SIG-M5 treated with dmso at 0.1 percent for 504 hours (cell line): ENCODE data around the gene PTPRCAP.
"Not testable (repeated sequence)": the region's sequence is repeated elsewhere in the genome, so short reads cannot be mapped to it uniquely, and the experiment has no call there.

ENCODE experiments used
- DNase-seq: peaks from one replicate; lab custom pipeline; 2025; ENCODE audit not compliant: unreplicated experiment; lab: John Stamatoyannopoulos, UW

The PTPRCAP gene

DNA sequence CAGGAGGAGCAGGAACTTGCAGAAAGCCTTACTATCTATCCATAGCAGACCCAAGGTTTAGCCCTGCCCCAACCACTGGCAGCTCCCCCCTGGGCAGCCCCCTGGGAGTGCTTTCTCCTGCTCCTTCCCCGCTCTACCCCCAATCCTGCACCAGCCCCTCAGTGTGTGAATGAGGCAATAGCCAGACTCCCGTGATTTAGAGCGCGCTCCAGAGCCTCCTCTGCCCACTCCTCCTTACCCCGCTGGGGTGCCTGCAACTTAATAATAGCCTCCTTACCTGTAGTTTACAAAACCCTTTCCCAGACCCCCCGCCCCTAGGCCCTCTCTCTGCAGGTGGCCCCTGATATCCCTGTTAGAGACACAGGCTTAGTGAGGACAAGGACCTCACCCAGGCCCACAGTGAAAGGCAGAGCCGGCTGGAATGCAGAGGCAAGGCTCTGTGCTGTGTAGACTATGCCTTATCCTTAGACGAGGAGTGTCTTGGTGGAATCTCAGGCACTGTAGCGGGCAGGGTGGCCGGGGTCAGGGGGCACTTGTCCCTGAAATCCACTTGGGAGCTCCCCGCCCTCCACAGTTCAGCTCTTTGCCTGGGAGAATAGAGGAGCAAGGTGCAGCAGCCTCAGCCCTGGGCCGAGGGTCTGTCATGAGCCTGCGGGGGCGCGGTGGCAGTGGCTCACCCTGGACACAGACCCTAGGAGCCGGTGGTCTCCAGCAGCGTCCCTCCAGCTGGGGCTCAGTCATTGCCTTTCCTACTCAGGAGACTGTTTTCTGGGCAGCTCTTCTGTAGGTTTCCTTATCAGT is 26.3 kb downstream of the PTPRCAP start:
- DNase-seq, result no peak

- no peak for DNase-seq
Measured at GRCh38 chr11:67410369-67410831, 27.1 kb downstream of the PTPRCAP start.

DNA sequence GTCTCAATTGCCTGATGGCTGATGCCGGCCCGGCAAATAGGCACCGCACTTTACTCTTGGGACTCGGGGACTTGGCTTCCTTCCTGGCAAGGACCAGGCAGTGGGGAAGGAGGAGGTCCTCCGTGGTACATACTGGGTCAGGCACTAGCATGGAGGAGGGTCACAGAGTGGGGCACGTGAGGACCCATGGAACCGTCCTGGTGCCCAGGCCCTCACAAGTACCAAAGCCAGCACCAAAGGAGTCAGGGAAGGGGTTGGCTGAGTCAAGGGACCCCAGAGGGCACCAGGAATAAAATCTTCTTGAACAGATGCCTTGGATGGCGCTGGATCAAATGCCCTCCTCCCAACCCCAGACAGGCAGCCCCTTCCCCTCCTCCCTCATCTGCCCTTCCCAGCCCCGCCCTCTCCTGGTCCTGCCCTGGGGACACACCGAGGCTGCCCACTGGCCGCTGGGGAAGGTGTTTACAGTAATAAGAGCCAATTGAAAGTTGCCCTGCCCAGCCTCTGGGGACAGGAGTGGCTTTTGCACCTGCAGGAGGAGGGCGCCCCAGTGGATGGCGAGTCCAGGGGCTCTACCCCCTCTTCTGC is 27.6 kb downstream of the PTPRCAP start:
- DNase-seq, result no peak

- DNase-seq, result no peak
Measured at GRCh38 chr11:67409261-67409666, 28.2 kb downstream of the PTPRCAP start.

GRCh38 chr11:67408437-67409200 is 28.9 kb downstream of the PTPRCAP start:
- no peak for DNase-seq

DNA sequence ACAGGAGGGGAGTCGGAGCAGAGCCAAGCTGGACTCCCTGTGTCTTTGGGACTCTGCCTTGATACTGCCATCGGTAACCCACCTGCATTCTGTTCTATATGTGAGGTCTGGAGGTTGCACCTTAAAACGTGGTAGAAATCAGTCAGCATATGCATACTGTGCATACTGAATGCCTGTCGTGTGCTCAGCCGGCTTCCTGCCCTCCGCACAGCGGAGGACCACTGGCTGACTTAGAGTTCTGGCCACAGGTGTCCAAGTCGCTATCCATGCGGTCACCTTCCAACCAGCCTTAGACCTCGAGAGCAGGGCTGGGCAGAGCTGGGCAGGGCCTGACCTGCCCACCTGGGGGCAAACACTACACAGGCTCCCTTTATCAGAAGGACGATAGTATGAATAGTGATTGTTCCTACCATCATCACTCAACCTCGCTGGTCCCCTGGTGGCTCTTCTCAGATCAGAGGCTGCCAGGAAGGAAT is 29.8 kb downstream of the PTPRCAP start:
- DNase-seq, result no peak

DNA sequence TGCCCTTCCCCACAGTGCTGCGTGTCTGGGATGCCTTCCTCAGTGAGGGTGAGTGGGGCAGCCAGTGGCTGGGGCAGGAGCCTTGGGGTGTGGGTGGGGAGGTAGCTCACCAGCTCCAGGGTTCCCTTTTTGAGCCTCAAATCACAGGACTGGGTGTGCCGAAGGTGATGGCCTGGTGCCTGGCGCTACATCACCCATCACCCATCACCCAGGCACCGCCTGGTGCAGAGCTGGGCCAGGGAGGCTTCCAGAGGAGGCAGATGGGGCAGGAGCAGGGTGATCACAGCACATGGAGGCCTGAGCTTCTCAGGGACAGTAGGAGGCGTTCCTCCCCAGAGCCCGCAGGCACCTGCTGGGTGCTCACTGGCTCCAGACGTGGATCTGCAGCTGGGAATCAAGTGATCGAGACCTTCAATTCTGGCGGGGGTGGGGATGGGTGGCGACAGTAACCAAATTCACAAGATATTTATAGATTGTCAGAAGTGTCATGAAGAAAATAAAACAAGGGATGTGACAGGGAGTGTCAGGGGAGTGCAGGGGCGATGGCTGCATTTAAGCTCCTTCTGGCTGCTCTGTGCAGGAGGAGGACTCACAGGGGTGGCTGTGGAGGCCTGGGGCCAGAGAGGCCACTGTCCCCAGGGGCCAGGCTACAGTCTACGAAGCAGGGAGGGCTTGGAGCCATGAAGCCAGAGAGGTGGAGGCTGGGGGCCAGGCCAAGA is 30.4 kb downstream of the PTPRCAP start:
- DNase-seq, result no peak

DNA sequence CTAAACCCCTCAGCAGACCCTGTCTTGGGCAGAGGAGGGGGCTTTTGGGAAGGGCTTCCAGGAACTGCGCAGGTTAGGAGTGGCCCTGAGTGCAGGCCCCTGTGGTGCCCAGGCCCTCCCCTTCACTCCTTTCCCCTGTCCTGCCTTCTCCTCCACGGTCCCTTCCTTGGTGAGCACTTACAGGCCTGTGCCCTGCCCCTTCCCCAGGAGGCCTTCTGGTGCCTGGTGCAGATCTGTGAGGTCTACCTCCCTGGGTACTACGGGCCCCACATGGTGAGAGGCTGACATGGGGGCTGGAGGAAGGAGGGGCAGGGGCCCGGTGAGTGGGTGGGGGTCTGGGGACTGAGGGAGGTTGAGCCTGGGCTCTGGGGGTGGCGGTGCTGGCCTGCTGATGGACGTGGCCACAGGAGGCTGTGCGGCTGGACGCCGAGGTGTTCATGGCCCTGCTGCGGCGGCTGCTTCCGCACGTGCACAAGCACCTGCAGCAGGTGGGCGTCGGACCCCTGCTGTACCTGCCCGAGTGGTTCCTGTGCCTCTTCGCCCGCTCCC is 31.0 kb downstream of the PTPRCAP start:
- no peak for DNase-seq

DNA sequence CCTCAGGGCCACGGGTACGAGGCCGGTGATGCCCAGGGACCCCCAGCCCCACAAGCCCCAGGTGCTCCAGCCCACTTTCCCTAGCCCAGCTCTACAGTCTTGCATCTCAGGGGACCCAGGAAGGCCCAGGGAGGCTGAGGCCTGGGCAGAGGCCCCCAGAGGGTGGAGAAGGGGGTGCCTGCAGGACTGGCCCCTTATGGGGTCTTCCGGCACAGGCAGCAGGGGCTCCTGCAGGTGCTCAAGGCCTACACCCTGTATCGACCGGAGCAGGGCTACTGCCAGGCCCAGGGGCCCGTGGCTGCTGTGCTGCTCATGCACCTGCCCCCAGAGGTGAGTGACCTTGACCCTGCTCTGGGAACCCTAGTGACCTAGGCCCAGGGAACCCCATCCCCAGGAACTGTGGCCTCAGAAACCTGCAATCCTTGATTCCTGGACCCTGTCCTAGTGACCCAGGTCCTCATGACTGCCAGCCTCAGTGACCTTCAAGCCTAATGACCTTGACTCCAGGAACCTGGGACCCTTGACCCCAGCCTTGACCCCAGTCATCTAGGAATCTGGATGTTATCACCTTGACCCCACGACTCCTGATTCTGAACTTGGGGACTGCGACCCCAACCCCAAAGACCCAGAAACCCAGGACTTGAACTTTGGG is 31.7 kb downstream of the PTPRCAP start:
- DNase-seq, result no peak

- no peak for DNase-seq
Measured at GRCh38 chr11:67405196-67405567, 32.3 kb downstream of the PTPRCAP start.

DNA sequence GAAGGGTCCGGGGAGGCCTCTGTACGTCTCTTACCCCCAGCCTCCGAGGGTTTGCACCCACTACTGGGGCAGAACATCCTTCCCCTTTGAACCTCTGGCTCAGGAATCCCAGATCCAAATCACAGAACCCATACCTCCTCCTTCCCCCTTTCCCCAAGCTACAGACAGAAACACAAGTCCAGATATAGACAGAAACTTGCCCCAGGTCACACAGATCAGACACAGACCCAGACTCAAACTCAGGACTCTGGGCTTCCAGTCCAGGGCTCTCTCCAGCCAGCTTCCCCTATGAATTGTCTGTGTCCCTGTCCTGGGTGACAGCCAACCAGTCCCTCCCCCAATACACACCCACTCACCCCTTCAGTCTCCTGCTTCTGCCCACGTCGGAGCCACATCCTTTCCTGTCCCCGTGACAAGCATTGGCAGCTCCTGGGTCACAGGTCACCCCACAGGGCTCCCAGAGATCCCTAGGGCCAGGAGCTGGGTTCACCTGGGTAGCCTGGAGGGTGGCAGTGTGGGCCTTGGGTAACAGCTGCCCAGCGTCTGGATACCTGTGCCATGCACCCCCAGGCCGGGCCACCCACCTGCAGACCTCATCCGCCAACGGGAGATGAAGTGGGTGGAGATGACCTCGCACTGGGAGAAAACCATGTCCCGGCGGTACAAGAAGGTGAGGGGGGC is 32.8 kb downstream of the PTPRCAP start:
- no peak for DNase-seq

DNA sequence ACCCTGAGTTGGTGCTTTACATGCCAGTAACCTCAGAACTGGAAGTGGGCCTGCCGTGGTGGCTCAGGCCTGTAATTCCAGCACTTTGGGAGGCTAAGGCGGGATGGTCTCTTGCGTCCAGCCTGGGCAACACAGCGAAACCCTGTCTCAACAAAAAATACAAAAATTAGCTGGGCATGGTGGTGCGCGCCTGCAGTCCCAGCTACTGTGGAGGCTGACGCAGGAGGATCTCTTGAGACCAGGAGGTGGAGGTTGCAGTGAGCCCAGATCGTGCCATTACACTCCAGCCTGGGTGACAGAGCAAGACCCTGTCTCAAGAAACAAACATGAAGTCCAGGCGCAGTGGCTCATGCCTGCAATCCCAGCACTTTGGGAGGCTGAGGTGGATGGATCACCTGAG is 34.4 kb downstream of the PTPRCAP start:
- DNase-seq, result not testable (repeated sequence)

DNA sequence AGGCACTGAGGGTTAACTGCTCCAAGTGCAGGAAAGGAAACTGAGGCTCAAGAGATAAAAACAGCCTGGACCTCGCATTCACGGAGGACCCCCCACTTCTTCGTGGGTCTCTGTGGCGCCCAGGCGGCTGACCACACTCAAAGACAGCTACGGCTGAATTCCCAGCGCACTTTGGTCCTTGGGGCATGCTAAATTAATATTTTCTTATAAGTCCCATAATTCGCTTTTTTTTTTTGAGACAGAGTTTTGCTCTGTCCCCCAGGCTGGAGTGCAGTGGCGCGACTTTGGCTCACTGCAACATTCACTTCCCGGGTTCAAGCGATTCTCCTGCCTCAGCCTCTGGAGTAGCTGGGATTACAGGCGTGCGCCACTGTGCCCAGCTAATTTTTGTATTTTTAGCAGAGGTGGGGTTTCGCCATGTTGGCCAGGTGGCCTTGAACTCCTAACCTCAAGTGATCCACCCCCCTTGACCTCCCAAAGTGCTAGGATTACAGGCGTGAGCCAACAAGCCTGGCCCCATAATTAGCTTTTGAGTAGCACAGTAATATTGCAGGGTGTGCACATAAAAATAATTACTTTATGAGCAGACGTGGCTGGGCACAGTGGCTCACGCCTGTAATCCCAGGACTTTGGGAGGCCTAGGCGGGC is 35.2 kb downstream of the PTPRCAP start:
- not testable (repeated sequence) for DNase-seq

- DNase-seq, result peak; percentile 90
Measured at GRCh38 chr11:67401495-67402191, 35.8 kb downstream of the PTPRCAP start, which contains the start of gene PPP1CA. TSS of gene PPP1CA (minus strand) at chr11:67401858. CDS start at chr11:67401782, 76 bp downstream.

- no peak for DNase-seq
Measured at GRCh38 chr11:67400942-67401494, 36.5 kb downstream of the PTPRCAP start.

GRCh38 chr11:67400251-67400941 is 37.1 kb downstream of the PTPRCAP start:
- DNase-seq, result no peak
